Neutrophil (primary cell): Measurements from ENCODE around the gene UMAD1.

ENCODE experiments used
- H3K27ac ChIP-seq: fragments of 200-600 bp; sonication (generic); 2 replicates; pipeline ENCODE4 v1.5.1; 2016; ENCODE audit warnings: mild to moderate bottlenecking, moderate library complexity
- H3K27me3 ChIP-seq: fragments of 200-600 bp; sonication (generic); 2 replicates; pipeline ENCODE4 v1.6.0; 2016; ENCODE audit warnings: mild to moderate bottlenecking
- H3K36me3 ChIP-seq: fragments of 200-600 bp; sonication (generic); 2 replicates; pipeline ENCODE4 v1.5.1; 2017
- H3K4me1 ChIP-seq, 2 experiments: fragments of 200-600 bp in 1 of 2; sonication (generic) in 1 of 2; 1 replicate in 1 of 2; 2 replicates in 1 of 2; pipeline versions ENCODE4 v1.5.1 to v1.6.1; 2013 to 2016; ENCODE audit warnings: low read depth in 1 of 2, low read length in 1 of 2, mild to moderate bottlenecking in 1 of 2, moderate library complexity in 1 of 2; ENCODE audit not compliant: control insufficient read depth in 1 of 2, insufficient read depth in 1 of 2
- H3K4me3 ChIP-seq, 2 experiments: fragments of 200-600 bp in 1 of 2; sonication (generic) in 1 of 2; 1 replicate in 1 of 2; 2 replicates in 1 of 2; pipeline ENCODE4 v1.5.1; 2013 to 2016; ENCODE audit warnings: low read depth in 1 of 2, low read length in 1 of 2, mild to moderate bottlenecking in 1 of 2, moderate library complexity in 1 of 2
- H3K9me3 ChIP-seq: fragments of 200-600 bp; sonication (generic); 2 replicates; pipeline ENCODE4 v1.5.1; 2016
- CTCF ChIP-seq: fragments of 200-600 bp; sonication (generic); IDR thresholded peaks from 2 replicates; pipeline ENCODE4 v1.5.1; 2016; ENCODE audit warnings: antibody characterized with exemption

UMAD1 gene

DNA sequence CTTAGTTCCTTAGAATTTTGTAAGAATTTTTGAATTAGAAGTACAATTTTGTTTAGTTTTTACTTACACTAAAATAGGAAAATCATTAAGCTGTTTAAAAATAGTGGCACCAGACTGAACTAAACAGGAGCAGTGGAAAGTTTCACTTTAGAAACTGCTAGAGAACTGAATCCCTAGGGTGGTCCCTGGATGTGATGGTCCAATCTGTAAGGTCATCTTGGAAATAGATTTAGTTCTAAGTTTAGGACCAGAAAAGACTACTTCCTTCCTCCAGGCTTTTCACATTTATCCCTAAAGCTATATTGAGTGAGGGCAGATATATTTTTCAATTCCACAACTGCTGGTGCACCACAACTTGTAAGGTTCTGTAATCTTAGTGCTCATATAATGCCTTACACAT is 58.8 kb downstream of the UMAD1 start:
- H3K27ac ChIP-seq = no peak overlapping the region
- TF ChIP-seq CTCF = no peak
- no peaks in the 10 kb centered on the region for H3K27me3 ChIP-seq
- H3K9me3 ChIP-seq = no peaks in the 10 kb centered on the region
- no peak overlapping the region for H3K4me3 ChIP-seq
- no peaks in the 10 kb centered on the region for H3K36me3 ChIP-seq
- no peaks in the 10 kb centered on the region for H3K4me1 ChIP-seq

- no peaks in the 10 kb centered on the region for H3K4me1 ChIP-seq
- TF ChIP-seq CTCF = no peak
- H3K27ac ChIP-seq = no peak overlapping the region
Measured at GRCh38 chr7:7699970-7700369, 59.4 kb downstream of the UMAD1 start.

DNA sequence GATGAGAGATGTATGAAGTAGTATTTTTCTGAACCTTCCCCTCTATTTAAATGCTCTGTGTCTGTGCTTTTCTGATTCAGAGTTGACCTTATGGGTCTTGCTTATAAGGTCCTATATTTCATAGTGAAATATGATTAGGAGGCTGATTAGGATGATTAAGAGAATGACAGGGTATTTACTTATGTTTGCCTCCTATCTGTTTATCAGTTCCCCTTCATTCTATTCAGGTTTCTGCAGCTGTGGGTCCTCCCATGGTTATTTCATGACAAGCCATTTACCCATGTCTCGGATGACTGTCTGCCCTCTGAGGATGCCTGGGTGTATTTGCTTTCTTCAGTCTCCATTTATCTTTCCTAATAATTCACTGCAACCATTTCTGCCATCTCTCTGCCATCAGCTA is 61.0 kb downstream of the UMAD1 start:
- H3K36me3 ChIP-seq = no peaks in the 10 kb centered on the region
- no peaks in the 10 kb centered on the region for H3K27me3 ChIP-seq
- no peaks in the 10 kb centered on the region for H3K9me3 ChIP-seq
- no peak overlapping the region for H3K27ac ChIP-seq
- no peak for TF ChIP-seq CTCF
- no peaks in the 10 kb centered on the region for H3K4me1 ChIP-seq
- no peak overlapping the region for H3K4me3 ChIP-seq

More at GRCh38 chr7:7699970-7700369, 59.4 kb downstream of the UMAD1 start:
- no peaks in the 10 kb centered on the region for H3K36me3 ChIP-seq
- H3K4me3 ChIP-seq = no peak overlapping the region
- no peaks in the 10 kb centered on the region for H3K27me3 ChIP-seq
- no peaks in the 10 kb centered on the region for H3K9me3 ChIP-seq

GRCh38 chr7:7702826-7703225 is 62.3 kb downstream of the UMAD1 start:
- Histone ChIP-seq H3K4me1 (no peaks in the 10 kb centered on the region), H3K36me3 (no peaks in the 10 kb centered on the region), H3K9me3 (no peaks in the 10 kb centered on the region), H3K4me3 (no peak overlapping the region), H3K27ac (no peak overlapping the region), H3K27me3 (no peaks in the 10 kb centered on the region)
- TF ChIP-seq CTCF = no peak

DNA sequence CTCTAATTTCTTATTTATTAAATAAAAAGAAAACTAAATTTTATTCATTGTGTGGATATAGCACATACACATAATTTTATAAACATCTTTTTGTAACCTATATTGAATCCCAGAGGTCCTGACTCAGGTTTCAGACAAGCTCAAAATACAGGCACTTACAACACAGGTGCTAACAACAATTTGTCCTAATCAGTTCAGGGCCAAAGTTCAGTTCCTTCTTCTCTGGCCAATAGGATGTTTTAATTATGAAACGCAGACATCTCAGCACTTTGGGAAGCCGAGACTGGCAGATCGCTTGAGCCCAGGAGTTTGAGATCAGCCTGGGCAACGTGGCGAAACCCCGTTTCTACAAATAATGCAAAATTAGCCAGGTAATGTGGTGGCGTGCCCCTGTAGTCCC is 62.9 kb downstream of the UMAD1 start:
- no peaks in the 10 kb centered on the region for H3K9me3 ChIP-seq
- no peaks in the 10 kb centered on the region for H3K27me3 ChIP-seq
- no peaks in the 10 kb centered on the region for H3K36me3 ChIP-seq
- TF ChIP-seq CTCF = no peak
- no peaks in the 10 kb centered on the region for H3K4me1 ChIP-seq
- no peak overlapping the region for H3K4me3 ChIP-seq
- H3K27ac ChIP-seq = no peak overlapping the region

DNA sequence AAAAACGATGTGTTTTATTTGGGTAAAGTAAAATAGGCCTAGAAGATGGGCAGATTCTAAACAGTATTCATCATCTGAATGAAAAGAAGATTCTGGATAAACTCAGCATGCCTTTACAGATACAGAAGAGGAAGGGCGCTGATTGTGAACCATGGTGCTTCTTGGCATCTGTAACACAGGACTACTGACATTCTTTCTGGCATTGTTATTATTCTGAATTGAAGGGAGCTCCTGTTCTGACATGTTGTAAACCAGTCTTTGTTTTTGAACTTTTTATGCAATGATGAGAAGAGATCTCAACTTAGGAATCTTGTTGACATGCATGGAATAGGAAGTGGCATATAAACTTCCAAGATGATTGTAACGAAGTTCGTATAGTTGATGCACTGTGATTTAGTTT is 64.3 kb downstream of the UMAD1 start:
- H3K4me3 ChIP-seq = no peak overlapping the region
- TF ChIP-seq CTCF = no peak
- H3K4me1 ChIP-seq = no peaks in the 10 kb centered on the region
- H3K9me3 ChIP-seq = no peaks in the 10 kb centered on the region
- H3K27ac ChIP-seq = no peak overlapping the region
- no peaks in the 10 kb centered on the region for H3K36me3 ChIP-seq
- no peaks in the 10 kb centered on the region for H3K27me3 ChIP-seq
